GM12874 (cell line): ENCODE data around the gene IL12RB1.

Experiments
- TF ChIP-seq, protein P1 (sequence below): IDR thresholded peaks from 2 replicates; pipeline ENCODE4 v1.5.1; 2011; ENCODE audit warnings: low read depth, mild to moderate bottlenecking, control low read depth, low read length, moderate library complexity; ENCODE audit not compliant: insufficient read depth

The IL12RB1 gene

DNA sequence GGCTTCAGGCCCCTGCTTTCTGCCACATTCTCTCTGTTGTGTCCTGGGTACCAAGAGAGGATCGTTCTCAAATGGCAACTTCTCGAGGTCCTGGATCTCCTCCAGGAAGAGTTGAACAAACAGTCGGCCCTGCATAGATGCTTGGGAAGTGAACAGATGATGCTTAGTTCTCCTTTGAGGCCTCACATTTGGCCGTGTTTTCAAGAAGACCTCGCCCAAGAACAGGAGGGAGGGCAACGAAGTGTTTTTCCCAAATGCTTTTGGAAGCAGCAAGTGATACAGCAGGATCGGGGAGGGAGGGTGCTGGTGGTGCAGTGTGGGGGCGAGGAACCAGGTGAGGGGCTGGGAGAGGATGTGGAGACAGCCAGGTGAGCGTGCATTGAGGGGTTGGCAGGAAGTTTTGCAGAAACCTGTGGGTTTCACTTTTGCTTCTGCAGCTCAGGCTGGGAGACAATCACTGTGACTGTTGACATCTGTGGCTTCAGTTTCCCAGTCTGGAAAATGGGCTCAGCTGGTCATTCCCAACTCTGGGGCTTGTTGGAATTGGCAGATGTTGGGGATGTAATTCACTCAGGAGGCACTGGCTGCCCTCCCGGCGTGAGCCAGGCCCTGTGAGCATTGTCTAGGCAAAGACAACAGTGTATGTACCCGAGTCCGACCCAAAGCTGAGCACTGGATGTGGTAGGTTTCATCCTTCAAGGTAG, 32.4 kb upstream of the IL12RB1 start:
- TF ChIP-seq, protein P1, sequence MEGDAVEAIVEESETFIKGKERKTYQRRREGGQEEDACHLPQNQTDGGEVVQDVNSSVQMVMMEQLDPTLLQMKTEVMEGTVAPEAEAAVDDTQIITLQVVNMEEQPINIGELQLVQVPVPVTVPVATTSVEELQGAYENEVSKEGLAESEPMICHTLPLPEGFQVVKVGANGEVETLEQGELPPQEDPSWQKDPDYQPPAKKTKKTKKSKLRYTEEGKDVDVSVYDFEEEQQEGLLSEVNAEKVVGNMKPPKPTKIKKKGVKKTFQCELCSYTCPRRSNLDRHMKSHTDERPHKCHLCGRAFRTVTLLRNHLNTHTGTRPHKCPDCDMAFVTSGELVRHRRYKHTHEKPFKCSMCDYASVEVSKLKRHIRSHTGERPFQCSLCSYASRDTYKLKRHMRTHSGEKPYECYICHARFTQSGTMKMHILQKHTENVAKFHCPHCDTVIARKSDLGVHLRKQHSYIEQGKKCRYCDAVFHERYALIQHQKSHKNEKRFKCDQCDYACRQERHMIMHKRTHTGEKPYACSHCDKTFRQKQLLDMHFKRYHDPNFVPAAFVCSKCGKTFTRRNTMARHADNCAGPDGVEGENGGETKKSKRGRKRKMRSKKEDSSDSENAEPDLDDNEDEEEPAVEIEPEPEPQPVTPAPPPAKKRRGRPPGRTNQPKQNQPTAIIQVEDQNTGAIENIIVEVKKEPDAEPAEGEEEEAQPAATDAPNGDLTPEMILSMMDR, result no peak

DNA sequence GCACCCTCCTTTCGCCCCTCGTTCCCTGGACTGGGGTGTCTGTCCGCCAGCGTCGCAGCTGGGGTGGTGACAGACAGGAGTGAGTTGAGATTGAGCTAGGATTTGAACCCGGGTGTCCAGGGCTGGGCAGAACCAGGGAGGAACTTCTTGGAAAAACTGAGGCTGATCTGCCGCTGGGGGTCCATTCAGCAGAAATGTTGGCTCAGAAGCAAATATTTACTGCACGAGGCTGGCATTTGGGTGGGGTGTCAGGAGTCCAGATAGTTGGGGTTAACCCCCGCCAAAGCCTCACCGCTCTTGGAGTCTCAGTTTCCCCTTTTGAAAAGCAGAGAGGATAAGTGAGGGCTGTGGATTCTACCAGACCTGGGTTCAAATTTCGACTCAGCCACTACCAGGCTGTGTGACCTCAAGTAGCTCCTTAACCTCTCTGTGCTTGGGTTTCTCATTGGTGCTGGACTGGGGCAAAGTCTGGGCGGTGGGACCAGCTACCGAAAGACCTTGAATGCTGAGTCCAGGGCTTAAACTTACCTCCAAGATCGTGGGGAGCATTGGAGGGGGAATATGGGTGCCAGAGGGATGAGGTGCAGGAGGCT, 31.8 kb upstream of the IL12RB1 start:
- TF ChIP-seq, protein P1, result no peak

DNA sequence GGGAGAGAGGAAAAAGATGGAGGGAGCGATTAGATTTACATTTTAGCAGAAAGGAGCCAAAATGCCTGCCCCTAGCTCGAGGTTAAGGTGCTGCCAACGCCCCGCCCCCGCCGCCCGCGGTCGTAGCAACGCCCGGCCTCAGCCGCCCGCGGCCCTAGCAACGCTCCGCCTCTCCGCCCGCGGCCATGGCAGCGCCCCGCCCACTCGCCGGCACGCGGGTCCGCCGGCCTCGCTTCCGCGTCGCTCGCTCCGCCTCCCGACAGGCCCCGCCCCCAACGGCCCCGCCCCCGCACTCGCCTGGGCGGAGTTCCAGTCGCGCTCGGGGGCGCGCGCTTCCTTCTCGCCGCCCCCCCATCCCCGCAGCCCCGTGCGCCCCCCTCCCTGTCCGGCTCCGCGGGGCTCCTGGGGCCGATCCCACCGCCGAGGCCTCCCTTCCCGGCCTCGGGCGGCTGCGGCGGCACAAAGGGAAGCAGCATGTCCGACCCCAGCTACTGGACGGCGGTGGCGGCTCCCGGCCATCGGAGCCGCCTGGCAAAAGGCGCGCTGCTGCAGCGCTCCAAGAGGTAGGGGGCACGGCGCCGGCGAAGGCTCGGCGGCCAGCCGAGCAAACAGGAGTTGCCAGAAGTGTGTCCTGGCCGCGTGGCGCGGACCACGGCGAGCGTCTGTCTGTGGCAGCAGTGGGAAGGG, 31.1 kb upstream of the IL12RB1 start:
- TF ChIP-seq, protein P1, result no peak

DNA sequence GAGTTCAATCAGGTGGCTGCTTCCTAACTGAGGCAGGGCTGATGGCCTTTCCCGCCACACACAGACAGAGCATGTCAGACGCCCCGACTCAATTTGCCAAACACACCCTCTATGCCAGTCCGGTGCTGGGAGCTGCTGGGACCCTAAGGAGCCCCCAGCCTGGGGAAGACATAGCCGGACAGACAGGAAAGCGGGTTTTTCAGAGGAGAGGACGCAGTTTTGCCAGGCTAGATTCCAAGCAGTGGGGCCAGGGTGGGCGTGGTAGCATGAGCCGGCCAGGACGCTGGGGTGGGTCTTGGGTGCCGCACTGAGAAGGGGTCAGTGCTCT, 30.6 kb upstream of the IL12RB1 start:
- TF ChIP-seq, protein P1, result no peak

DNA sequence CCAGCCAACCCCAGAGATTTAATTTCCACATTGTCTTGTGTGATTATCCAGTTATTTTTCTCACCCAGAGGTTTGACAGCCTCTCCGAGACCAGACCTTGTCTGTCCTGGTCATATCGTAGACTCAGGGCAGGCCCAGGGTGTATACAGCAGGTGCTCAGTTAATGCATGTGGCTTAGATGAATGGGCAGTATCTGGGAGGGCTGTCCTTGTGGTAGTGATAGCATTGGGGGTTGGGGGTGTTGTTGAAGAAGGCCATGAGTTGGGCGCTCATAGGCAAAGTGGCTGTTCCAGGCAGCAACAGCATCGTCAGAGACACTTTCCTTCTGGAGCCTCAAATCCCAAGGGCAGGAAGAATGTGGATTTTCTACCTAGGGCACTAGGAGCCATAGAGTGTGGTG, 27.7 kb upstream of the IL12RB1 start:
- TF ChIP-seq, protein P1, result no peak

DNA sequence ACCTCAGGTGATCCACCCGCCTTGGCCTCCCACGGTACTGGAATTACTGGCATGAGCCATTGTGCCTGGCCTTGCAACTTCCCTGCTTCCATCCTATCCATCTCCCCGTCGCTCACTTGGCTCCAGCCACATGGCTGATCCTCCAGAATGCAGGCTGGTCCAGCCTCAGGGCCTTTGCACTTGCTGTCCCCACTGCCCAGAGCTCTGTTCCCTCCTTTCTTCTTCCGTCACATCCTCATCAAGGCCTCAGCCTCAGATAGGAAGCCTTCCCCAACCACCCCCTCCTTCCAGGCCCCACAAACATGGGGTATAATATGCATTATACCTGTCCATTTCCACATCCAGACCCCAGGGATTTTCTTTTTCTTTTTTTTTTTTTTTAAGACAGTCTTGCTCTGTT, 27.1 kb upstream of the IL12RB1 start:
- TF ChIP-seq, protein P1, result no peak

DNA sequence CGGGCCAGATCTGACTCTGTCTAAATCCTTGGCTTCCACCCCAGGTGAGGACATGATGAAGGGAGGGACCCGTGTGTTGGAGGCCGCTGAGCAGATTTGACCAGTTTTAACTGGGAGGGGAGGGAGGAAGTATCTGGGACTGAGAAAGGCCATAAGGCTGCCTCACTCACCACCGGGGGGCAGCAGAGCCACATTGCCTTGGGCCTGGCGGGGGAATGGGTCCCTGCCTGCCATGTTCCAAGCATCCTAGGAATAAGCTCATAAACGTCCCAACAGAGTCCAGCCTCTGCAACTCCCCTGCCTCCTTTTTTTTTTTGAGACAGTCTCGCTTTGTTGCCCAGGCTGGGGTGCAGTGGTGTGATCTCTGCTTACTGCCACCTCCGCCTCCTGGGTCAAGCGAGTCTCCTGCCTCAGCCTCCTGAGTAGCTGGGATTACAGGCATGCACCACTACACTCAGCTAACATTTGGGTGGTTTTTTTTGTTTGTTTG, 26.3 kb upstream of the IL12RB1 start:
- TF ChIP-seq, protein P1, result peak; percentile 91
